Right cardiac atrium (tissue), 5 donors: ENCODE measurements around the gene INPP1. TPM values are rescaled to one million over a fixed set of nuclear protein-coding genes. Genes with fewer than 3 reads are reported as not detected.
"Not testable (repeated sequence)": the region's sequence is repeated elsewhere in the genome, so short reads cannot be mapped to it uniquely, and the experiment has no call there.

Experiments used
- ATAC-seq, 2 donors: fragments of 200-7000 bp; cut with Tn5 transposase; one replicate each; pipeline versions ENCODE4 v1.8.0 to v1.9.1; 2020; ENCODE audit warnings: moderate library complexity in 2 of 2, mild to moderate bottlenecking in 1 of 2
- DNase-seq, 3 donors: peaks; one replicate each; pipeline ENCODE4 v3.0.0-alpha.2; 2020
- H3K27ac ChIP-seq: one replicate; pipeline ENCODE4 v1.5.1; 2013; ENCODE audit warnings: mild to moderate bottlenecking, low read length, control low read depth, moderate library complexity
- H3K27me3 ChIP-seq: one replicate; pipeline ENCODE4 v1.6.1; 2013; ENCODE audit not compliant: control insufficient read depth, insufficient read depth
- H3K4me1 ChIP-seq: one replicate; pipeline ENCODE4 v1.6.1; 2013; ENCODE audit warnings: low read length; ENCODE audit not compliant: control insufficient read depth, insufficient read depth
- H3K4me3 ChIP-seq: one replicate; pipeline ENCODE4 v1.5.1; 2013; ENCODE audit warnings: low read length, control low read depth
- H3K9me3 ChIP-seq: one replicate; pipeline ENCODE4 v1.6.1; 2013; ENCODE audit warnings: low read length; ENCODE audit not compliant: control insufficient read depth
- WGBS: extraction: QIAGEN DNeasy Blood & Tissue Kit; methylation state at CpG from one replicate; pipeline ENCODE4 v1.1.7; 2013; 5-methylcytosine and 5-hydroxymethylcytosine counted together
- intact Hi-C, 4 donors: fragments of 100-400 bp; cut with DNase I; formaldehyde crosslinking; loops; one replicate each; pipeline versions ENCODE4 v1.11.0 to v1.14.0; 2022 to 2023
- polyA plus RNA-seq: library from polyadenylated mRNA; stranded (reverse); fragments of 200-250 nt; gene quantifications from one replicate; pipeline ENCODE4 v1.2.3, GENCODE V29; 2013
- total RNA-seq, 4 donors: library from RNA; stranded (reverse); fragmentation: NEBNext Ultra II Directional; extraction: Animal tissue kit (Norgen Biotek cat#: 25700); gene quantifications; one replicate each; pipeline ENCODE4 v1.2.1, GENCODE V29; 2021
- donor health status: healthy with polysubstance abuse.
- donor health status: DM: no; HTN: yes; CAD: no.
- donor health status: DM: no; HTN: no; CAD: no.
- donor health status: DM: no; HTN: yes; CAD: no; lungs with severe emphysema.
- donor health status: DM: yes; HTN: yes; CAD: no.

Gene INPP1
- total and polyA plus RNA-seq, 5 donors = 35.7 to 46.3 (median 42.3) TPM

DNA sequence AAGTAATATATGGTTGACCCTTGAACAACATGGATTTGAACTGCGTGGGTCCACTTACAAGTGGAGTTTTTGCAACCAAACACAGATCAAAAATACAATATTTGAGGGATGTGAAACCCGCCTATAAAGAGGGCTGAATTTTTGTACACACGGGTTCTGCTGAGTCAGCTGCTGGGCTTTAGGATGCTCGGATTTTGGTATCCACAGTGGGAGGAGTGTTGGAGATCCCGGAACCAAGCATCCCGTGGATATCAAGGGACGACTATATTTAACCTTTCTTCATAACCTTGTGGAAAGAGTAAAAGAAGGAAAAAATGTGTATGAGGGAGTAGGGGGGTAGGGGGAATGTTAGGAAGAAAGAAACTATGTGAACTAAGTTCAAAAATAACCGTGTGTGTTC, 10.0 kb upstream of the INPP1 start:
- no peaks in the 10 kb centered on the region for H3K9me3 ChIP-seq
- H3K27me3 ChIP-seq = no peaks in the 10 kb centered on the region
- DNase-seq = no peak
- peak; percentile 28 to 64 for ATAC-seq
- H3K27ac ChIP-seq = peak overlapping the region; percentile 19
- no peaks in the 10 kb centered on the region for H3K4me1 ChIP-seq
- no peak overlapping the region for H3K4me3 ChIP-seq
- 59% methylated on average over 8 of the region's 8 CpGs for WGBS
- intact Hi-C loops = no loop called here

DNA sequence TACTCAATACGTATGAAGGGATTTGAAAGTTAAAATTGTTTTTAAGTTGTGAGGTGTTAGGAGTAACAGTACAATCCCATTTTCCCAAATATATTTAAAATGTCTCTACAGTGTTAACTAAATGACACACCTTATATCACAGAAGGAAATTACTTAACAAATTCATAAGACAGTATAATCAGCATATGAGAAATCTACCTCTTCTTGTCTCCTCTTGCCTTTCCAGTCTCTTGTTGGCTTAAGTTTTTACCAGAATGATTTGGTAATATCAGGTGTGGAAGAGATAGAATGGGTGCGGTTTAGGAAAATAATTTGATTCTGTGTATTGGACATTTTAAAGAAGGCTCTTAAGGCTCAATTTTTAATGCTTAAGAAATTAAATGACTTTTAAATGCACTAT, 9.5 kb upstream of the INPP1 start:
- no peak overlapping the region for H3K4me3 ChIP-seq
- ATAC-seq (peak in 1 of 2 donors; percentile 31), DNase-seq (no peak)
- H3K9me3 ChIP-seq = no peaks in the 10 kb centered on the region
- no peaks in the 10 kb centered on the region for H3K27me3 ChIP-seq
- 68% methylated on average over 2 of the region's 2 CpGs for WGBS
- H3K4me1 ChIP-seq = no peaks in the 10 kb centered on the region
- intact Hi-C loops = no loop called here
- H3K27ac ChIP-seq = no peak overlapping the region

DNA sequence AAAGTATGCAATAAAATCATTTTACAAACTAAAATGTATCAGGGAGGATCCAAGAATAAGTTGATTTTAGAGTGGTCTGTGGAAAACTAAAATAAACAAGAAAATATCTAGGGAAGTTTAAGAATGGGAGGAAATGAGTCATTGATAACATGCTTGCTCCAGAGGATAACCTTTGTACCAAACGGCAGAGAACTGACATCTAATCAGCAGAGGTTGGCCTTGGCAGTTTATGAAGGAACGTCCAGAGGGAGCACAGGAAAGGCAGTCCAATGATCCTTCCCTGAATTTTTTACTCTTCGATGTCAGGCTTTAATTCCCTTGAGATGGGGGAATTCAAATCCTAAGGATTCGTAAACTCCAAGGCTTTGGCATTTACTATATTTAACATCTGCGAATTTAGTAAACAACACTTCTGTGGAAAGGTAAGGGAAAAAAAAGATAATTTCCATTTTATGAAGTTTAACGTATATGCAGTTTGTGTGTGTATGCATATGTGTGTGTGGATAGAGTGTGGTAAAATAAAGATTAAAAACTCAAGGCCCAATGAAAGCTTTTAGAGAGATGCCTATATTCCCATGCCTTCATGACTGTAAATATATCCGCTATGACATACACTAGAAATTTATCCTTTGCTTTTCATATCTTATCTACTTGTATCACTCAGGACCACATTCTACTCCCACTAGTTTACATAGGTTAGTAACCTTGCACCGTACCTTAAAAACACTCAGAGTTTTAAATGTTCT, 8.7 kb upstream of the INPP1 start:
- Histone ChIP-seq H3K9me3 (no peaks in the 10 kb centered on the region), H3K4me1 (no peaks in the 10 kb centered on the region), H3K27me3 (no peaks in the 10 kb centered on the region), H3K27ac (no peak overlapping the region), H3K4me3 (no peak overlapping the region)
- DNase-seq (peak in 1 of 3 donors; percentile 28), ATAC-seq (peak; percentile 91 to 97)
- intact Hi-C loops = no loop called here
- 44% methylated on average over 8 of the region's 8 CpGs for WGBS

- Histone ChIP-seq H3K9me3 (no peaks in the 10 kb centered on the region), H3K27ac (no peak overlapping the region), H3K4me3 (no peak overlapping the region), H3K27me3 (no peaks in the 10 kb centered on the region), H3K4me1 (no peaks in the 10 kb centered on the region)
- ATAC-seq = no peak
- DNase-seq = no peak
- intact Hi-C loops = no loop called here
Observed at GRCh38 chr2:190335225-190335559, 8.2 kb upstream of the INPP1 start.

- H3K27ac ChIP-seq, H3K4me3 ChIP-seq, intact Hi-C loops, H3K9me3 ChIP-seq, H3K4me1 ChIP-seq, DNase-seq, ATAC-seq, H3K27me3 ChIP-seq: not testable (repeated sequence)
- 95% methylated on average over 4 of the region's 4 CpGs for WGBS
Observed at GRCh38 chr2:190335584-190335983, 7.8 kb upstream of the INPP1 start.

GRCh38 chr2:190336420-190336819, 7.0 kb upstream of the INPP1 start:
- Histone ChIP-seq H3K27ac (no peak overlapping the region), H3K9me3 (no peaks in the 10 kb centered on the region), H3K4me1 (no peaks in the 10 kb centered on the region), H3K4me3 (no peak overlapping the region), H3K27me3 (no peaks in the 10 kb centered on the region)
- DNase-seq = no peak
- no peak for ATAC-seq
- WGBS = 97% methylated on average over 2 of the region's 2 CpGs
- intact Hi-C loops = no loop called here

DNA sequence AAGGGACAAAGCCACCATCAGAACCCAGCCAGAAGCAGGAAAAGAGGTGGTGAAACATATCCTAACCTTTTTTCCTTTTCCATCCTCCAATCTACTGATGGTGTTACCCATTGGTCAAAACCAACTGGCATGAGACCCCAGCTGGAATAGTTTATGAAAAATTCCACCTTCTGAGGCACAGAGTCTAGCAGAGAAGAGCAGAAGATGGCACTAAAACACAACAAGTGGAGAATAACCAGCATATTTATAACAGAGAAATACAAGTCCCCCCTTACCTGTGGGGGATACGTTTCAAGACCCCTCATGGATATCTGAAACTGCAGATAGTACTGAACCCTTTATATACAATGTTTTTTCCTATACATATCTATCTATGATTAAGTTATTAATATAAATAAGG, 4.9 kb upstream of the INPP1 start:
- Histone ChIP-seq H3K9me3 (no peaks in the 10 kb centered on the region), H3K27me3 (no peaks in the 10 kb centered on the region), H3K4me3 (no peak overlapping the region), H3K27ac (no peak overlapping the region), H3K4me1 (peaks cover 5% of the 10 kb centered on the region)
- WGBS = 74% methylated on average over 1 of the region's 1 CpG
- intact Hi-C loops = no loop called here
- ATAC-seq = no peak
- no peak for DNase-seq

DNA sequence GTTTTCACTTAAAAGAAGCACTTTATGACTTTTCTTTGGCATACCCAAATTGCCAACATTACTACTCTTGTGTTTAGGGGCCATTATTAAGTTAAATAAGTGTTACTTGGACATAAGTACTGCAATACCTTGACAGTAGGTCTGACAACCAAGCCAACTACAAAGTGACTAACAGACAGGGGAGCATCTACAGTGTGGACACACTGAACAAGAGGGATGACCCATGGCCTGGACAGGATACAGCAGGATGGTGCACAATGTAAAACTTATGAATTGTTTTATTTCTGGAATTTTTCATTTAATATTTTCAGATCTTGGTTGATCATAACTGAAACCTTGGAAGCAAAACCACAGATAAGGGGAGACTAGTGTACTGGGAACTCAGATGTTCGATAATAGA, 4.0 kb upstream of the INPP1 start:
- H3K9me3 ChIP-seq = no peaks in the 10 kb centered on the region
- no peak for DNase-seq
- H3K4me1 ChIP-seq = peaks cover 5% of the 10 kb centered on the region
- WGBS = 81% methylated on average over 1 of the region's 1 CpG
- no peaks in the 10 kb centered on the region for H3K27me3 ChIP-seq
- intact Hi-C loops = no loop called here
- no peak for ATAC-seq
- no peak overlapping the region for H3K4me3 ChIP-seq
- H3K27ac ChIP-seq = no peak overlapping the region

- no peak overlapping the region for H3K27ac ChIP-seq
- H3K4me3 ChIP-seq = no peak overlapping the region
- ATAC-seq (no peak), DNase-seq (no peak)
- H3K9me3 ChIP-seq = no peaks in the 10 kb centered on the region
- H3K4me1 ChIP-seq = peaks cover 5% of the 10 kb centered on the region
- H3K27me3 ChIP-seq = no peaks in the 10 kb centered on the region
- WGBS = 39% methylated on average over 2 of the region's 2 CpGs
- intact Hi-C loops = no loop called here
Observed at GRCh38 chr2:190340369-190340768, 3.0 kb upstream of the INPP1 start.

- Histone ChIP-seq H3K9me3 (no peaks in the 10 kb centered on the region), H3K27ac (peak overlapping the region; percentile 88), H3K27me3 (no peaks in the 10 kb centered on the region), H3K4me1 (peaks cover 5% of the 10 kb centered on the region), H3K4me3 (no peak overlapping the region)
- intact Hi-C loops = no loop called here
- no peak for DNase-seq
- peak in 1 of 2 donors; percentile 1 for ATAC-seq
- 20% methylated on average over 4 of the region's 4 CpGs for WGBS
Observed at GRCh38 chr2:190342611-190343010, 778 bp upstream of the INPP1 start.

DNA sequence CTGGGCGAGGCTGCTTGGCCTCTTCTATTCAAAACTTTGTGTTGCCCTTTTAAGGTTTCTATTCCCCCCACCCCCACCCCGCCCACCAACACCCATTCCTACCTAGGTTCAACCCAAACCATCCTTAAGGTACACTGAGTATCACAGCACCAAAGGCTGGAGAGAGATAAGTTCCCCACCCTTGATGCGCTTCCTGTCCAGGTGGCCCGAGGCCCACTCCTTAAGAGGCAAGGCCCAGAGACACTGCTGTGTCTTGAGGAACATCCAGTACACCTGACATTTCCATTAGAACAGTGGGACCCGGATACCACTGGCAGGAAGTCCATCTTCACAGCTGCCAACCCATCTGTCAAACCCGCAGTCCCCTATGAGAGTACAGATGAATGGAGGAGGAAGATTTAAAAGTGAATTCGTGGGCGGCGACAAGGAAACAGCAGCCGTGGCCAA, 277 bp upstream of the INPP1 start:
- H3K9me3 ChIP-seq = no peaks in the 10 kb centered on the region
- intact Hi-C loops = no loop called here
- WGBS = 26% methylated on average over 10 of the region's 10 CpGs
- H3K27ac ChIP-seq = peak overlapping the region; percentile 93
- ATAC-seq (no peak), DNase-seq (no peak)
- H3K4me1 ChIP-seq = peaks cover 5% of the 10 kb centered on the region
- no peaks in the 10 kb centered on the region for H3K27me3 ChIP-seq
- peak overlapping the region; percentile 82 for H3K4me3 ChIP-seq
